ENCODE results near the gene NOS1.

NOS1 gene

DNA sequence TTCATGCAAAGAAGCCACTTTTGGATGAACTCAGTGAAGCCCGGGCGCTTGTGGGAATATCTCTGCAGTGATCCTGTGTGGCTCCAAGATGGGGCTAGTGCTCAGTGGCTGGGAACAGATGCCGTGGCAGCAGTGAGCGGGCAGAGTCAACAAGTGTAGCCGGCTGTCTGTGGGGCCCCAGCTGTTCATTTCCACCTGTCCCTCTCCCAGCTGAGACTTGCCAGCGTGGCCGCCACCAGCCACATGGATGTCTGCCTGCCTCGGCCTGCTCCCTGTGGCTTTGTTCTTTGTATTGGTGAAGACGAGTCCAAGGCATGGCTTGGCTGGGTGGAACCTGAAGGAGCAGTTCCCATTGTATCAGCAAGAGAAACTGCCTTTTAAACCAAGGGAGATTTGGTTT, 77.3 kb downstream of the NOS1 start:
- Histone ChIP-seq H3K9me3 (ENCODE audit: control insufficient read depth, low read length) (no peaks in the 10 kb centered on the region), H3K36me3 (ENCODE audit: control insufficient read depth, insufficient read depth, low read length) (no peaks in the 10 kb centered on the region), H3K4me3 (ENCODE audit: insufficient read depth, low read depth, low read length, poor library complexity, severe bottlenecking) (no peak overlapping the region), H3K27ac (ENCODE audit: insufficient read depth, low read length, poor library complexity, severe bottlenecking) (no peak overlapping the region), H3K27me3 (replicated peaks; ENCODE audit: control insufficient read depth, insufficient read depth, low read length, poor library complexity, severe bottlenecking) (no peaks in the 10 kb centered on the region), H3K4me1 (ENCODE audit: control insufficient read depth, insufficient read depth, low read length, poor library complexity, severe bottlenecking) (no peaks in the 10 kb centered on the region)
- no peak for DNase-seq

DNA sequence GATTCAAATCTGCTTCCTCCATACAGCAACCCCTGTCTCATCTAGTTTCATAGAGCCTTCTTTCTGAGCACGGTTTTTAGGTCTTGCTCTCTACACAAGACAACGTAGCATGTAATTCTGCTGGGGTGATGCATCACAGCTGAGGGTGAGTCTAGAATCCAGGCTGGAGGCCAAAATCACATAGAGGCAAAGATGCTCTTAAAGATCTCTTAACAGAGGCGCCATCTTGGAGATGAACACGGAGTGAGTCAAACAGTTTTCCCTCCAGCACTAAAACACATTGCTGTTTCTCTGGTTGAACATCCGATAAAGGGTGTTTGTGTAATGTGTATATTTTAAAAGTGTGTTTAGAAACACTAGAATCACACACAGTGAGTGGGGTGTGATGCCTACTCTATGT, 78.9 kb downstream of the NOS1 start:
- H3K4me3 ChIP-seq (ENCODE audit: insufficient read depth, low read depth, low read length, poor library complexity, severe bottlenecking): no peak overlapping the region
- H3K27ac ChIP-seq (ENCODE audit: insufficient read depth, low read length, poor library complexity, severe bottlenecking): no peak overlapping the region
- no peak for DNase-seq
- H3K9me3 ChIP-seq (ENCODE audit: control insufficient read depth, low read length): no peaks in the 10 kb centered on the region
- no peaks in the 10 kb centered on the region for H3K4me1 ChIP-seq (ENCODE audit: control insufficient read depth, insufficient read depth, low read length, poor library complexity, severe bottlenecking)
- no peaks in the 10 kb centered on the region for H3K36me3 ChIP-seq (ENCODE audit: control insufficient read depth, insufficient read depth, low read length)
- no peaks in the 10 kb centered on the region for H3K27me3 ChIP-seq (replicated peaks; ENCODE audit: control insufficient read depth, insufficient read depth, low read length, poor library complexity, severe bottlenecking)

DNA sequence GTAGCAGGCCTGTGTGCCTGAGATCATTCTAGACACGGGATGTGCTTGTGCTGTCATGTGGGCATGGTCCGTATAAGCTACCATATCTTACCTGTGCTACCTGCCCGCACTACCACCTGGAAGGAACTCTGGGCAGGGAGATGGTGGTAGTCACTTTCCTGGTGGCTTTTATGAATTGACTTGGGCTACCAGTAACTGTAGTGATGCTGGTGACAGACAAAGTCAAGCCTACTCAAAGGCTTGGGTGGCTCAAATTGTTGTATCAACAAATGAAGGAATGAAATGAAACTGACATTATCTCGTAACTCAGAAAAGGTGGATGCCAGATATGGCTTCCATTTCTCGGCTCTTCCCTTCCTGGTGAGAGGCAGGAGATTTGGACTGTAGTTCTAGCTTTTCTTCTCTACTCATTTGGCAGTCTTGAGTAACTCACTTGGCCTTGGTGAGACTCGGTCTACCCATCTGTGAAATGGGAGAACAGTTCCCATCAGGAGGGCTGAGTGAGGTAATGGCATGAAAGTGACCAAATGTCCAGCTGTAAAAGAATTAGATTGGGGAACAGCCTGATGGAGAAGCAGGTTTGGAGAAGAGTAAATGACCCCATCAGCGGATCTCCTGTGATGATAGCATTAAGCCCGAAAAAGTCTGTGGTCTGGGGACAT, 81.3 kb downstream of the NOS1 start:
- H3K27me3 ChIP-seq (replicated peaks; ENCODE audit: control insufficient read depth, insufficient read depth, low read length, poor library complexity, severe bottlenecking): no peaks in the 10 kb centered on the region

DNA sequence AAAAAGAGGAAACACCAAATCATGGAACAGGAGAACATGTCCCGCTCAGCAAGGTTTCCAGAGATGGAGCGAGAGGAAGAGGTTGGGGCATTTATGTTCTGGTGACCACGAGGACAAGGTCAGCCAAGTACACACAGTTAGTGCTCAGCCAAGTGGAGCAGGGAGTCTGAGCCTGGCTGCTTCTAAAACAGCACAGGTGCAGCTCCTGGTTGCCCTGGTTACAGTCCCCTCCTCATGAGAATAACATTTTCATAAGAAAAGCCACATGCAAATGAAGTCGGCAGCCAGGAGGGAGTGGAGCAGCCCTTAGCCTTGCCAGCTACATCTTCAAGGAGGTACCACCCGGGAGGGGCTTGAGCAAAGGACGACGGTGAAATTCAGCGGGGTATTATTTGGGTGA, 81.8 kb downstream of the NOS1 start:
- Histone ChIP-seq H3K27me3 (replicated peaks; ENCODE audit: control insufficient read depth, insufficient read depth, low read length, poor library complexity, severe bottlenecking) (no peaks in the 10 kb centered on the region), H3K4me1 (ENCODE audit: control insufficient read depth, insufficient read depth, low read length, poor library complexity, severe bottlenecking) (no peaks in the 10 kb centered on the region), H3K27ac (ENCODE audit: insufficient read depth, low read length, poor library complexity, severe bottlenecking) (no peak overlapping the region), H3K36me3 (ENCODE audit: control insufficient read depth, insufficient read depth, low read length) (no peaks in the 10 kb centered on the region), H3K9me3 (ENCODE audit: control insufficient read depth, low read length) (no peaks in the 10 kb centered on the region), H3K4me3 (ENCODE audit: insufficient read depth, low read depth, low read length, poor library complexity, severe bottlenecking) (no peak overlapping the region)
- no peak for DNase-seq

More for the DNA sequence above, 81.3 kb downstream of the NOS1 start:
- Histone ChIP-seq H3K27ac (ENCODE audit: insufficient read depth, low read length, poor library complexity, severe bottlenecking) (no peak overlapping the region), H3K36me3 (ENCODE audit: control insufficient read depth, insufficient read depth, low read length) (no peaks in the 10 kb centered on the region), H3K4me3 (ENCODE audit: insufficient read depth, low read depth, low read length, poor library complexity, severe bottlenecking) (no peak overlapping the region), H3K9me3 (ENCODE audit: control insufficient read depth, low read length) (no peaks in the 10 kb centered on the region), H3K4me1 (ENCODE audit: control insufficient read depth, insufficient read depth, low read length, poor library complexity, severe bottlenecking) (no peaks in the 10 kb centered on the region)
- no peak for DNase-seq

DNA sequence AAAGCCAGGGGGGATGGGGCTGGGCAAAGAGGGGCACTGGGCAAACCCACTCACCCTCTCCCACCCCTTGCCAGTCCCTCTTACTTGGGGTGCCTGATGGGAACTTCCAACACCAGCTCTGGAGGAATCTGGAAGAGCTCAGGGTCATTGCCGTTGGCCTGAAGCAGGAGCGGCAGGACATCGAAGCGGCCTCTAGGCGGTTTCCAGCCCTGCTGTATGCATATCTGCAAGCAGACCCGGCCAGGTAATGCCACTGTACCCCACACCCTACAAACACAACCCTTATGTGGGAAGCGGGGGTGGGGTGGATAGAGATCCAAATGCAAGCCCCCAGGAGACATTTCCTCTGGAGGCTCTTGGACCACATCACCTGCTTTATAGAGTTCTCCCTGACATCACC, 83.6 kb downstream of the NOS1 start:
- no peaks in the 10 kb centered on the region for H3K36me3 ChIP-seq (ENCODE audit: control insufficient read depth, insufficient read depth, low read length)
- DNase-seq: no peak
- no peak overlapping the region for H3K27ac ChIP-seq (ENCODE audit: insufficient read depth, low read length, poor library complexity, severe bottlenecking)
- H3K27me3 ChIP-seq (replicated peaks; ENCODE audit: control insufficient read depth, insufficient read depth, low read length, poor library complexity, severe bottlenecking): no peaks in the 10 kb centered on the region
- no peaks in the 10 kb centered on the region for H3K4me1 ChIP-seq (ENCODE audit: control insufficient read depth, insufficient read depth, low read length, poor library complexity, severe bottlenecking)
- H3K9me3 ChIP-seq (ENCODE audit: control insufficient read depth, low read length): no peaks in the 10 kb centered on the region
- no peak overlapping the region for H3K4me3 ChIP-seq (ENCODE audit: insufficient read depth, low read depth, low read length, poor library complexity, severe bottlenecking)

DNA sequence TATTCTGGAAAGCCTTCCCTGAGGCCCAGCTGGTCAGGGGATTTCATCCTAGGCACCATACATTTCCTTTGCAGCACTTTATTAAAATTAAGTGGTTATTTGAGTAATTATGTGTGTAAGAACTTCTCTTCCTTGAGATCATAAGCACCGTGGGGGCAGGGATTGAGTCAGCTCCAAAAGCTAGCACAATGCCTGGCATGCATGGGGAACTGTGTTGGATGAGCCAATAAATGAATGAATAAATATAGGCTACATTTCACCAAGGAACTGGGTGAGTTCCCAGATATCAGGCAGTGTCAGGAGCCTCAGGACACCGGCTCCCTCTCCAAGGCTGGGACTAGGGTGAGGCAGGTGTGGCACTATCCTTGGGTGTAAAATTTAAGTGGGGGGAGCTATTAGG, 88.3 kb downstream of the NOS1 start:
- no peaks in the 10 kb centered on the region for H3K27me3 ChIP-seq (replicated peaks; ENCODE audit: control insufficient read depth, insufficient read depth, low read length, poor library complexity, severe bottlenecking)
- no peaks in the 10 kb centered on the region for H3K9me3 ChIP-seq (ENCODE audit: control insufficient read depth, low read length)
- no peaks in the 10 kb centered on the region for H3K4me1 ChIP-seq (ENCODE audit: control insufficient read depth, insufficient read depth, low read length, poor library complexity, severe bottlenecking)
- H3K4me3 ChIP-seq (ENCODE audit: insufficient read depth, low read depth, low read length, poor library complexity, severe bottlenecking): no peak overlapping the region
- no peaks in the 10 kb centered on the region for H3K36me3 ChIP-seq (ENCODE audit: control insufficient read depth, insufficient read depth, low read length)
- DNase-seq: no peak
- H3K27ac ChIP-seq (ENCODE audit: insufficient read depth, low read length, poor library complexity, severe bottlenecking): no peak overlapping the region

DNA sequence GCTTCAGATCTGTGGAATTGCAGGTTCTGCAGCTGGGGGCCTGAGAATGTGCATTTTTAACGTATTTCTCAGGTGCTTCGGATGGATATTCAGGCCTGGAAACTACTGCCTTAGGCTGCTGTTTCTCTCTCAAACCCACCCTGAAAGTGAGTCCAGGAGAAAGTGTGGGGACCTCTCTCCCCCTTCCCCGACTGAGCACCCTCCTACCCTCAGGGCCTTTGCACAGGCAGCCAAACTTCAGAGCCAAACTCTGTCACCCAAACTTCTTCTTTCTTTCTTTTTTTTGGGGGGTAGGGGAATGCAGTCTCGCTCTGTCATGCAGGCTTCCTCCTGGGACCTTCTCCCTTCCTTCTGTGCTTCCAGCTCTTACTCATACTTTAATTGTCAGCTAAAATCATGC, 88.7 kb downstream of the NOS1 start:
- Histone ChIP-seq H3K4me3 (ENCODE audit: insufficient read depth, low read depth, low read length, poor library complexity, severe bottlenecking) (no peak overlapping the region), H3K27me3 (replicated peaks; ENCODE audit: control insufficient read depth, insufficient read depth, low read length, poor library complexity, severe bottlenecking) (no peaks in the 10 kb centered on the region), H3K36me3 (ENCODE audit: control insufficient read depth, insufficient read depth, low read length) (no peaks in the 10 kb centered on the region), H3K9me3 (ENCODE audit: control insufficient read depth, low read length) (no peaks in the 10 kb centered on the region), H3K27ac (ENCODE audit: insufficient read depth, low read length, poor library complexity, severe bottlenecking) (no peak overlapping the region), H3K4me1 (ENCODE audit: control insufficient read depth, insufficient read depth, low read length, poor library complexity, severe bottlenecking) (no peaks in the 10 kb centered on the region)
- DNase-seq: no peak

DNA sequence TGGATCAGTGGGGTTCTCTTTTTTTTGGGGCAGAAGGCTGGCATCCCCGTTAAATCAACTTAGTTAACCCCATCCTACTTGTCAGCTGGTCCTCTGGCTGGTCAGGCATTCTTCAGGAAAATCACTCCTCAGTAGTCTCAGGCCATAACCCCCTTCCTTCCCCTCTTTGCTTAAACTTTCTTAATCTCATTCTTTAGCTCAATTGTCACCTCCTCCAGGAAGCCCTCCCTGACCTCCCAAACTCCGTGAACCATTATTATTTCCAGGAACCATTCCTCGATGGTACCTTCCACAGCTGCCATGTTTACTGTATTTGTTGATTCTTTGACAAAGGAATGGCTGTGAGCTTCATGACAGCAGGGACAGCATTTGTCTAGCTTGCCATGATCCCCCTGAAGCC, 98.7 kb downstream of the NOS1 start:
- Histone ChIP-seq H3K4me3 (ENCODE audit: insufficient read depth, low read depth, low read length, poor library complexity, severe bottlenecking) (no peak overlapping the region), H3K9me3 (ENCODE audit: control insufficient read depth, low read length) (no peaks in the 10 kb centered on the region), H3K36me3 (ENCODE audit: control insufficient read depth, insufficient read depth, low read length) (no peaks in the 10 kb centered on the region), H3K4me1 (ENCODE audit: control insufficient read depth, insufficient read depth, low read length, poor library complexity, severe bottlenecking) (no peaks in the 10 kb centered on the region), H3K27me3 (replicated peaks; ENCODE audit: control insufficient read depth, insufficient read depth, low read length, poor library complexity, severe bottlenecking) (no peaks in the 10 kb centered on the region), H3K27ac (ENCODE audit: insufficient read depth, low read length, poor library complexity, severe bottlenecking) (no peak overlapping the region)
- DNase-seq: no peak

DNA sequence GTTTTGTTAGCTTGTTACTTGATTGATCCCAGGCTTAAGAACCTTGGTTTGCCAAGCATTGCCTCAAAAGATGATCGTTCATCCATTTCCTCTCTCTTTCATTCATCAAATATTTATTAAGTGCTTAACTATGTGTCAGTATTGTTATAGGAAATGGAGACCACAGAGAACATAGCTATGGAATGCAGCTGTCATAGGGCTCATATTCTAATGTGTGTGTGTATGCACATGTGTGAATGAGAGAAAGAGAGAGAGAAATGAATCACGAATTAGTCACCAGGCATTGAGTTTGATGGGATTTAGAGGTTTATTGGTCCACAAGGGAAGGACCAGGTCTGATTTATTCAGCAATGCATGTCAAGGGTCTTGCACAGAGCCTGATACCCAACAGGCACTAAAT, 100.2 kb downstream of the NOS1 start:
- H3K27ac ChIP-seq (ENCODE audit: insufficient read depth, low read length, poor library complexity, severe bottlenecking): no peak overlapping the region
- no peak for DNase-seq
- no peaks in the 10 kb centered on the region for H3K4me1 ChIP-seq (ENCODE audit: control insufficient read depth, insufficient read depth, low read length, poor library complexity, severe bottlenecking)
- H3K9me3 ChIP-seq (ENCODE audit: control insufficient read depth, low read length): no peaks in the 10 kb centered on the region
- H3K4me3 ChIP-seq (ENCODE audit: insufficient read depth, low read depth, low read length, poor library complexity, severe bottlenecking): no peak overlapping the region
- H3K36me3 ChIP-seq (ENCODE audit: control insufficient read depth, insufficient read depth, low read length): no peaks in the 10 kb centered on the region
- H3K27me3 ChIP-seq (replicated peaks; ENCODE audit: control insufficient read depth, insufficient read depth, low read length, poor library complexity, severe bottlenecking): no peaks in the 10 kb centered on the region

DNA sequence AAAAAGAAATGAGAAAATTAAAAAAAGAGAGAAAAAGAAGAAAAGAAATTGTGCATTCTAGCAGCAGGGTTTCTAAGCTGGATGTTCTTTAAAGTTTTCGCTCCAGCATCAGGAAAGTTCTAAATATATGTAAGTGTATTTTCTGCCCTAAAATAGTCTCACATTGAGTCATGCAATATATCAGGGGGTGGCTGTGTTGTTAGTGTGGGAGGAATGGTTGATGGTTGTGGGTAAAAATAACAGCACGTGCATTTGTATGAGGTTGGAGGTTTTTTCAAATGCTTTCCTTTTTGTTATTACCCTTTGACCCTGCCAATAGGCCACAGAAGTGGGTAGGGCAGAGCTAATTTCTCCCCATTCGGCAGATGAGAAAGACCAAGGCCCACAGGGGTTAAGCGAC, 106.0 kb downstream of the NOS1 start:
- H3K27me3 ChIP-seq (replicated peaks; ENCODE audit: control insufficient read depth, insufficient read depth, low read length, poor library complexity, severe bottlenecking): no peaks in the 10 kb centered on the region
- no peaks in the 10 kb centered on the region for H3K36me3 ChIP-seq (ENCODE audit: control insufficient read depth, insufficient read depth, low read length)
- DNase-seq: no peak
- H3K27ac ChIP-seq (ENCODE audit: insufficient read depth, low read length, poor library complexity, severe bottlenecking): no peak overlapping the region
- no peak overlapping the region for H3K4me3 ChIP-seq (ENCODE audit: insufficient read depth, low read depth, low read length, poor library complexity, severe bottlenecking)
- H3K9me3 ChIP-seq (ENCODE audit: control insufficient read depth, low read length): no peaks in the 10 kb centered on the region
- H3K4me1 ChIP-seq (ENCODE audit: control insufficient read depth, insufficient read depth, low read length, poor library complexity, severe bottlenecking): no peaks in the 10 kb centered on the region

All from effector memory CD4-positive, alpha-beta T cell (primary cell).